NT2/D1 (cell line): Measurements from ENCODE around the gene ZFPL1.

ENCODE experiments used
- YY1 ChIP-seq: IDR thresholded peaks from 2 replicates; pipeline ENCODE4 v1.6.1; 2011; ENCODE audit not compliant: insufficient read length, insufficient read depth
- ZNF274 ChIP-seq: IDR thresholded peaks from 2 replicates; pipeline ENCODE4 v1.6.1; 2011; ENCODE audit warnings: mild to moderate bottlenecking, low read depth, low read length

DNA sequence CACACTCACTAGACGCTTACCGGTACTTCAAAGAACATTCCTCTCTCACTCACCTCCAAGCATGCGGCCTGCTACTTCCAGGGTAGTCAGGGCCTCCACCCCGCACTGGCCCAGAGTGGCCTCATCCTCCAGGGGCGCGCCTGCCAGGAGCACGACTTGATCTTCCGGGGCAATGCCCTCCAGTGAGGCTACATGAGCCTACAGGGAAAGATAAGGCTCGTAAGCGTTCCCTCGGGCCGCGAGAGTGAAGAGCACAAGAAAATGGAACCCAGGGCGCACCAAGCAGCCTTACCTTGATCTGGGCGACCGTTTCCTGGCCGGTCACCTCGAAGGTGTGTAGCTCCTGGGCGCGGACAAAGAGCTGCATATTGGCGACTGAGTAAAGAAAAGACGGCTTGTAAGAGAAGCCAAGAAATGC is 37.4 kb downstream of the ZFPL1 start:
- no peak for TF ChIP-seq ZNF274
- TF ChIP-seq YY1: no peak
